ENCODE measurements around the gene EEIG2. TPM values are rescaled to one million over a fixed set of nuclear protein-coding genes. Genes with fewer than 3 reads are reported as not detected.

The EEIG2 gene
- total and polyA plus RNA-seq, 2 donors (not counting 3 experiments of a cell fraction or from before 2014, with no cell fraction given) = 2.5 to 7.2 TPM

DNA sequence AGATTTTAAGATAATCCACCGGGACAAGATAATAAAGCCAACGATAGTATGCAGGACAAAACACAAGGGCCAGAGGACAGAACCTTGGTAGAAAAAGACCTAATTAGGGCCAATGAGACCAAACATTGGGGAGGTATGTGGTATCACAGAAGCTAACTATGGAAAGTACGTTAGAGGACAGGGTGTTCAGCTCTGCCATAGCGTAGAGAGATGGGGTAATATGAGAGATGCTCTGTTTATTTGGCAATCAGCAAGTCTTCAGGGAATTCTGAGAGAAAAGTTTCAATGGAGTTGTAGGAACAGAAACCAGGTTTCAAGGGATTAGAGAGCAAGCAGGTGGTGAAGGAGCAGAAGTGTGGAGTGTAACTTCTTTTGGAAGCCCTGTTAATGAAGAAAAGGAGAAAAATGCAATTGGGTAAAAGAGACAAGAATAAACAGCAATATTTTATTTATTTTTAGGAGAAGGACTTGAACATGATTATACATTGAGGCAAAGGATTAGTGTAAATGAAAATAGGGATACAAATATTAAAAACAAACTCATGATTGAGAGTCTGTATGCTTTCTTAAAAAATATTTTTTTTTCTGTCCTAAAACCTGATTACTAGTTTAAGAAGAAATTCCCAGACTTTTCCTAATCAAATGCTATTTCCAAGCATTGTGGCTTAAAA, 24.0 kb downstream of the EEIG2 start:
- no TSS peak for BruUV-seq (replicated peaks)
- peak overlapping the region; percentile 37 for H3K9ac ChIP-seq (replicated peaks; ENCODE audit: extremely low read depth, insufficient read depth, low read length)
- no peaks in the 10 kb centered on the region for H3K79me2 ChIP-seq (ENCODE audit: control insufficient read depth, insufficient read depth, low read length)
- H3K9me1 ChIP-seq (replicated peaks; ENCODE audit: control insufficient read depth, extremely low read depth, insufficient read depth, low read length) = no peaks in the 10 kb centered on the region
- peak overlapping the region; percentile 46 for H3K27ac ChIP-seq (ENCODE audit: insufficient read depth, low read depth, low read length)
- H3K4me2 ChIP-seq (ENCODE audit: insufficient read depth, low read length) = peak overlapping the region; percentile 91
- ChIA-PET POLR2A (no interaction called here), CTCF (interaction anchor here (2.2 kb wide), 1 partner anchor 23 kb away, joined by 8 read pairs; no protein-coding TSS in a partner anchor)
- DNase-seq (ENCODE audit: low read depth, low spot score) (no peak), FAIRE-seq (no peak)
- TF ChIP-seq EZH2 (IDR thresholded peaks at IDR 0.05; ENCODE audit: borderline replicate concordance, low read depth, low read length, severe bottlenecking) = no peak
- TF ChIP-seq POLR2AphosphoS5 (IDR thresholded peaks at IDR 0.05; ENCODE audit: insufficient read depth, low read depth, low read length) = no peak
- no peak for TF ChIP-seq POLR2A (IDR thresholded peaks at IDR 0.05; ENCODE audit: low read depth, low read length)
- TF ChIP-seq MAX (IDR thresholded peaks at IDR 0.05; ENCODE audit: insufficient read depth, insufficient read length) = no peak
- no peak for TF ChIP-seq MYC (IDR thresholded peaks at IDR 0.05; ENCODE audit: low read depth, low read length)
- no peak for TF ChIP-seq JUN (IDR thresholded peaks at IDR 0.05; ENCODE audit: borderline replicate concordance, insufficient read depth, insufficient read length, low read depth)
- TF ChIP-seq, protein P1, sequence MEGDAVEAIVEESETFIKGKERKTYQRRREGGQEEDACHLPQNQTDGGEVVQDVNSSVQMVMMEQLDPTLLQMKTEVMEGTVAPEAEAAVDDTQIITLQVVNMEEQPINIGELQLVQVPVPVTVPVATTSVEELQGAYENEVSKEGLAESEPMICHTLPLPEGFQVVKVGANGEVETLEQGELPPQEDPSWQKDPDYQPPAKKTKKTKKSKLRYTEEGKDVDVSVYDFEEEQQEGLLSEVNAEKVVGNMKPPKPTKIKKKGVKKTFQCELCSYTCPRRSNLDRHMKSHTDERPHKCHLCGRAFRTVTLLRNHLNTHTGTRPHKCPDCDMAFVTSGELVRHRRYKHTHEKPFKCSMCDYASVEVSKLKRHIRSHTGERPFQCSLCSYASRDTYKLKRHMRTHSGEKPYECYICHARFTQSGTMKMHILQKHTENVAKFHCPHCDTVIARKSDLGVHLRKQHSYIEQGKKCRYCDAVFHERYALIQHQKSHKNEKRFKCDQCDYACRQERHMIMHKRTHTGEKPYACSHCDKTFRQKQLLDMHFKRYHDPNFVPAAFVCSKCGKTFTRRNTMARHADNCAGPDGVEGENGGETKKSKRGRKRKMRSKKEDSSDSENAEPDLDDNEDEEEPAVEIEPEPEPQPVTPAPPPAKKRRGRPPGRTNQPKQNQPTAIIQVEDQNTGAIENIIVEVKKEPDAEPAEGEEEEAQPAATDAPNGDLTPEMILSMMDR (IDR thresholded peaks at IDR 0.05; ENCODE audit: extremely low read depth in 1 of 2, insufficient read depth in 1 of 2, low read depth in 1 of 2, low read length in 2 of 2) = no peak
- TF ChIP-seq GATA2 (IDR thresholded peaks at IDR 0.05; ENCODE audit: insufficient read depth, insufficient read length, low read depth, low read length) = no peak
- peaks cover 32% of the 10 kb centered on the region for H3K4me1 ChIP-seq (ENCODE audit: control insufficient read depth, extremely low read depth, insufficient read depth, low read length)
- H3K27me3 ChIP-seq (ENCODE audit: control insufficient read depth in 2 of 2, insufficient read depth in 2 of 2, low read length in 2 of 2) = no peaks in the 10 kb centered on the region
- no peaks in the 10 kb centered on the region for H3K36me3 ChIP-seq (ENCODE audit: control insufficient read depth in 2 of 2, extremely low read depth in 1 of 2, insufficient read depth in 2 of 2, low read length in 2 of 2)
- dilution Hi-C loops (cut with MboI; ENCODE audit: extremely low pct_ligation_motif_present, low sequenced_read_pairs) (no loop called here), intact Hi-C loops (cut with micrococcal nuclease) (no loop called here)
- H3K4me3 ChIP-seq (replicated peaks in 1 of 3; ENCODE audit: insufficient read depth in 1 of 3, low read depth in 1 of 3, low read length in 3 of 3) = peak overlapping the region in 1 of 3 experiments; percentile 21
- peaks cover 4% of the 10 kb centered on the region for H3K9me3 ChIP-seq (replicated peaks; ENCODE audit: control insufficient read depth, insufficient read depth, low read length)
- no peaks in the 10 kb centered on the region for H4K20me1 ChIP-seq (replicated peaks; ENCODE audit: control insufficient read depth, extremely low read depth, insufficient read depth, low read length)
- H2AFZ ChIP-seq (ENCODE audit: low read depth, low read length) = no peak overlapping the region

Measured in endothelial cell of umbilical vein (primary cell).